ENCODE measurements around the gene SLC13A2. TPM values are rescaled to one million over a fixed set of nuclear protein-coding genes. Genes with fewer than 3 reads are reported as not detected.
"Not testable (repeated sequence)": the region's sequence is repeated elsewhere in the genome, so short reads cannot be mapped to it uniquely, and the experiment has no call there.

Gene SLC13A2
- total RNA-seq, 2 donors from 2014 or later = not detected

GRCh38 chr17:28519236-28519635 lies 45.8 kb downstream of the SLC13A2 start:
- H3K27ac ChIP-seq (ENCODE audit: low read depth, low read length) = no peak overlapping the region
- Mint-ChIP-seq H3K4me1 (no peaks in the 10 kb centered on the region), H3K4me3 (no peak overlapping the region), H3K27me3 (ENCODE audit: insufficient read depth) (peaks cover 18% of the 10 kb centered on the region), H3K36me3 (ENCODE audit: low read depth) (no peaks in the 10 kb centered on the region), H3K27ac (no peak overlapping the region), H3K9me3 (peaks cover 9% of the 10 kb centered on the region)
- 83 to 95% methylated on average over 4 to 5 of the region's 5 CpGs for WGBS, 2 experiments (ENCODE audit: insufficient coverage in 1 of 2, insufficient read length in 1 of 2)
- H3K27me3 ChIP-seq (ENCODE audit: control insufficient read depth, insufficient read depth, low read length, poor library complexity, severe bottlenecking) = peaks cover 13% of the 10 kb centered on the region
- H3K9ac ChIP-seq (ENCODE audit: extremely low read depth, low read length, poor library complexity, severe bottlenecking) = no peak overlapping the region
- TF ChIP-seq CTCF (conservative IDR thresholded peaks at IDR 0.05) = no peak
- no peak overlapping the region for H3K4me3 ChIP-seq (ENCODE audit: low read length)
- H3K4me1 ChIP-seq (ENCODE audit: control insufficient read depth, insufficient read depth, low read length) = no peaks in the 10 kb centered on the region
- H3K36me3 ChIP-seq (ENCODE audit: control insufficient read depth, insufficient read depth, low read length) = no peaks in the 10 kb centered on the region
- peaks cover 4% of the 10 kb centered on the region for H3K9me3 ChIP-seq (ENCODE audit: control insufficient read depth, low read length)
- no peak for DNase-seq

GRCh38 chr17:28520687-28521086 lies 47.2 kb downstream of the SLC13A2 start:
- Histone ChIP-seq H3K9me3 (ENCODE audit: control insufficient read depth, low read length) (peaks cover 1% of the 10 kb centered on the region), H3K9ac (ENCODE audit: extremely low read depth, low read length, poor library complexity, severe bottlenecking) (no peak overlapping the region), H3K4me3 (ENCODE audit: low read length) (no peak overlapping the region), H3K36me3 (ENCODE audit: control insufficient read depth, insufficient read depth, low read length) (no peaks in the 10 kb centered on the region), H3K27me3 (ENCODE audit: control insufficient read depth, insufficient read depth, low read length, poor library complexity, severe bottlenecking) (peaks cover 7% of the 10 kb centered on the region), H3K4me1 (ENCODE audit: control insufficient read depth, insufficient read depth, low read length) (no peaks in the 10 kb centered on the region), H3K27ac (ENCODE audit: low read depth, low read length) (no peak overlapping the region)
- no peak for TF ChIP-seq CTCF (conservative IDR thresholded peaks at IDR 0.05)
- WGBS, 2 experiments (ENCODE audit: insufficient coverage in 1 of 2, insufficient read length in 1 of 2) = 75 to 86% methylated on average over 5 to 6 of the region's 6 CpGs
- Mint-ChIP-seq H3K36me3 (ENCODE audit: low read depth) (no peaks in the 10 kb centered on the region), H3K4me3 (no peak overlapping the region), H3K4me1 (no peaks in the 10 kb centered on the region), H3K27me3 (ENCODE audit: insufficient read depth) (peaks cover 18% of the 10 kb centered on the region), H3K27ac (no peak overlapping the region), H3K9me3 (peaks cover 9% of the 10 kb centered on the region)
- DNase-seq = no peak

- no peaks in the 10 kb centered on the region for H3K36me3 ChIP-seq (ENCODE audit: control insufficient read depth, insufficient read depth, low read length)
- DNase-seq = peak; percentile 80
- Mint-ChIP-seq H3K27ac (no peak overlapping the region), H3K4me3 (no peak overlapping the region), H3K4me1 (no peaks in the 10 kb centered on the region), H3K36me3 (ENCODE audit: low read depth) (no peaks in the 10 kb centered on the region), H3K9me3 (peaks cover 3% of the 10 kb centered on the region), H3K27me3 (ENCODE audit: insufficient read depth) (peaks cover 12% of the 10 kb centered on the region)
- TF ChIP-seq CTCF (conservative IDR thresholded peaks at IDR 0.05) = no peak
- H3K9me3 ChIP-seq (ENCODE audit: control insufficient read depth, low read length) = no peaks in the 10 kb centered on the region
- no peaks in the 10 kb centered on the region for H3K4me1 ChIP-seq (ENCODE audit: control insufficient read depth, insufficient read depth, low read length)
- no peak overlapping the region for H3K9ac ChIP-seq (ENCODE audit: extremely low read depth, low read length, poor library complexity, severe bottlenecking)
- 63 to 87% methylated on average over 7 to 21 of the region's 21 CpGs for WGBS, 2 experiments (ENCODE audit: insufficient coverage in 1 of 2, insufficient read length in 1 of 2)
- no peak overlapping the region for H3K27ac ChIP-seq (ENCODE audit: low read depth, low read length)
- no peak overlapping the region for H3K4me3 ChIP-seq (ENCODE audit: low read length)
- no peaks in the 10 kb centered on the region for H3K27me3 ChIP-seq (ENCODE audit: control insufficient read depth, insufficient read depth, low read length, poor library complexity, severe bottlenecking)
Observed at GRCh38 chr17:28521311-28522085, 48.1 kb downstream of the SLC13A2 start.

- not testable (repeated sequence) for H3K36me3 Mint-ChIP-seq (ENCODE audit: low read depth)
Observed at GRCh38 chr17:28522281-28522680, 48.8 kb downstream of the SLC13A2 start.

More at GRCh38 chr17:28522281-28522680, 48.8 kb downstream of the SLC13A2 start:
- H3K9me3 ChIP-seq (ENCODE audit: control insufficient read depth, low read length); H3K9me3 Mint-ChIP-seq; H3K4me1 Mint-ChIP-seq; H3K27ac ChIP-seq (ENCODE audit: low read depth, low read length); H3K27me3 ChIP-seq (ENCODE audit: control insufficient read depth, insufficient read depth, low read length, poor library complexity, severe bottlenecking); H3K4me3 Mint-ChIP-seq; H3K36me3 ChIP-seq (ENCODE audit: control insufficient read depth, insufficient read depth, low read length); H3K4me3 ChIP-seq (ENCODE audit: low read length); DNase-seq; H3K27me3 Mint-ChIP-seq (ENCODE audit: insufficient read depth); H3K4me1 ChIP-seq (ENCODE audit: control insufficient read depth, insufficient read depth, low read length); H3K9ac ChIP-seq (ENCODE audit: extremely low read depth, low read length, poor library complexity, severe bottlenecking); H3K27ac Mint-ChIP-seq: not testable (repeated sequence)
- WGBS, 2 experiments (ENCODE audit: insufficient coverage in 1 of 2, insufficient read length in 1 of 2) = 99 to 100% methylated on average over 1 to 4 of the region's 4 CpGs

Measured in endodermal cell (in vitro differentiated cells).